GM18526 (cell line): Measurements from ENCODE around the gene KLRC4.
"Not testable (repeated sequence)": the region's sequence is repeated elsewhere in the genome, so short reads cannot be mapped to it uniquely, and the experiment has no call there.

Experiments
- POLR2A ChIP-seq: IDR thresholded peaks from 3 replicates; pipeline ENCODE4 v1.6.1; 2011; ENCODE audit not compliant: insufficient read length; ENCODE audit errors: extremely low read depth

The KLRC4 gene

GRCh38 chr12:10409392-10409791 lies at the start of gene KLRC4:
KLRC4 (minus strand) TSS chr12:10409757; CDS start chr12:10409575, 182 bp downstream.
- no peak for TF ChIP-seq POLR2A

DNA sequence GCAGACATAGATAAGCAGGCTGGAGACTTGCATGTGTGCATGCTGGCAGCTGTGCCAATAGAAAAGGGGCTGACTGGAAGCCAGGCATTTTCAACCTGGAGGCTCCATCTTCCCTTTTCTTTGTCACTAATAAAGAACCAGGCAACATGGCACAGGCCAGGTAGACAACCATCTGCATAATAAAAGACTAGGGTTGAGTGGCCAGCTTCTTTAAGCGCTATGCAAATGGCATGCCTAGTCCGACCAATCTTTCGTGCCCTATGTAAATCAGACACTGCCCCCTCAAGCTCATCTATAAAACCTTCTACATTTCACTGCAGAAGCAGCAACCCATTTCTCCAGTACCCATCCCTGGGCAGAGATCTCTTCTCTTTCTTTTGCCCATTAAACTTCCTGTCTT lies 48.2 kb upstream of the KLRC4 start:
- TF ChIP-seq POLR2A = no peak

GRCh38 chr12:10456856-10457255 lies 47.3 kb upstream of the KLRC4 start:
- TF ChIP-seq POLR2A = no peak

GRCh38 chr12:10455766-10456165 lies 46.2 kb upstream of the KLRC4 start:
- TF ChIP-seq POLR2A = no peak

- no peak for TF ChIP-seq POLR2A
Observed at GRCh38 chr12:10454531-10454930, 45.0 kb upstream of the KLRC4 start.

DNA sequence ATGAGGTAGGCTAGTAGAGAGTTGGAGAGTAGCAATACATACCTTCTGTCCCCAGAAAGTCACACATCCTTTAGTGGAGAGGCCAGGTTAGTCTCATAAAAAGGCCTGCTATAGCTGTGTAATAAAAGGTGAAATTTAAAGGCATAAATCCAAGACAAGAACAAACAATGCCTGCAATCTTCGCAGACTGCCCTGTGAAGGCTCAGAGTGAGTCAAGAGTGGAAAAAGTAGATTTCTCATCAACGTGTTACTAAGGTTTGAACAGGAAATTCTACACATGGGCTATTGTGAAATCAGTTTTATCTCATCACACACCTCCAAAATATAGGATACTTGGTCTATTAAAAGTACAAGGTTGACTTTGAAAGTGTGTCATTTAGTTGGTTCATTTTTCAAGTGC lies 43.6 kb upstream of the KLRC4 start, which contains the start of gene KLRC1:
Gene KLRC1 (minus strand): TSS at position 222 of the 400 bp plus-strand sequence. CDS start 2,221 bp downstream, outside the sequence.
- TF ChIP-seq POLR2A = no peak

GRCh38 chr12:10448236-10448635 lies 38.7 kb upstream of the KLRC4 start:
- no peak for TF ChIP-seq POLR2A

DNA sequence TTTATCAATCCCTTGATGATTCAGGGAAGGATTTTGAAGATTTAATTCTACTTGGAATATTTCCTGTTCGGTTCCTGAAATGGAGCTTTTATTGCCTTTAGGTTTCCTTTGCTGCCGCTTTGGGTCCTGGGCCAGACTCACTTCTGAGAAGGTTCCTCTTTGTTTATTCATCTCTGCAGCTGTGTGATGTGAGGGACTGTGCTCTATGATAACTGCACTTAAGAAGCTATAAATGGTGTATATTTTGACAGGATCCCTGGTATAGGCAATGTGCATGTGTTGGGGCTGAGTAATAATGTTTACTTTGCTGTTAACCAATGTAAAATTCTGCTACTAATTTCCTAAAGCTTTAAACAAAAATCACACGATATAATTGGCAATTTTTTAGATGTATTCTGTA lies 26.3 kb upstream of the KLRC4 start, which contains the start of gene KLRC2:
Gene KLRC2 (minus strand): TSS at position 195 of the 400 bp plus-strand sequence. CDS start 24 bp downstream, at position 171.
- not testable (repeated sequence) for TF ChIP-seq POLR2A

GRCh38 chr12:10420334-10420733 lies 10.8 kb upstream of the KLRC4 start, which contains the start of gene KLRC3:
KLRC3 (minus strand) TSS chr12:10420595; CDS start chr12:10420550, 45 bp downstream.
- TF ChIP-seq POLR2A = not testable (repeated sequence)

GRCh38 chr12:10408842-10409241 lies 715 bp downstream of the KLRC4 start:
- no peak for TF ChIP-seq POLR2A

DNA sequence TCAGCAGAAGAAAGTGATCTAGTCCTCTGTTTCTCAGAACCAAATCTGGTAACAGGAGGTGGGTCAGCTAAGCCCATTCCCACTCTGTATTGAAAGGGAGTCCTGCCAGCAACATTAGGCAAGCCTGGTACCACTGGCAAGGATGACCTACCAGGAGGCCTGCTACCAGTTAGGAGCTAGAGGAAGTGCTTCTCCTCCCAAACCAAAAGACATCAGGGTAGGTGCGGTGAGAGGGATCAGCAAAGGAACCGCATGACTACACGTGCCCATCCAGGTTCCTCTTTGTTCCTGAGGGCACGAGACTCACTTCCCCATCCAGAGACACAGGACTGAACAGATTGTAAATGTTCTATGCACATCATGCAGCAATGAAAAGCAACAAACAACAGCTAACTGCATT lies 2.8 kb downstream of the KLRC4 start:
- no peak for TF ChIP-seq POLR2A

DNA sequence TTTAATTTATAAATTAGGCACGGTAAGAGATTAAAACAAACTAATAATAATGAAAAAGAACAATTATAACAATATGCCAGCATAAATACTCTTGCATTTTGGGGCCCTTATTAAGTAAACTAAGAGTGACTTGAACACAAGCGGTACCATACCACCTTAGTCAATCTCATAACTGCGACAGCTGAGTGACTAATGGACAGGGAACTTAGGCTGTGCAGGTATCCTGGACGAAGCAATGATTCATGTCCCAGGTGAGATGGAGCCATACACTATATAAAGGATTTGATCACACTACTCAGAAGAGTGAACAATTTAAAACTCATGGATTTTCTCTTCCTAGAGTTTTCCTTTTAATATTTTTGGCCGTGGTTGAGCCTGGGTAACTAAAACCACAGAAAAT lies 4.3 kb downstream of the KLRC4 start:
- no peak for TF ChIP-seq POLR2A

GRCh38 chr12:10404798-10405197 lies 4.8 kb downstream of the KLRC4 start:
- no peak for TF ChIP-seq POLR2A

- TF ChIP-seq POLR2A = no peak
Observed at GRCh38 chr12:10400829-10401228, 8.7 kb downstream of the KLRC4 start.

GRCh38 chr12:10398168-10398567 lies 11.4 kb downstream of the KLRC4 start:
- TF ChIP-seq POLR2A = no peak

- TF ChIP-seq POLR2A = no peak
Observed at GRCh38 chr12:10397296-10397695, 12.3 kb downstream of the KLRC4 start.

- TF ChIP-seq POLR2A = no peak
Observed at GRCh38 chr12:10395390-10395998, 14.1 kb downstream of the KLRC4 start.
